Right ventricle myocardium inferior (tissue), 1 donor: ENCODE measurements around the gene RNU6-1. TPM values are rescaled to one million over a fixed set of nuclear protein-coding genes. Genes with fewer than 3 reads are reported as not detected.

Experiments used
- ATAC-seq: fragments of 200-7000 bp; cut with Tn5 transposase; one replicate; pipeline ENCODE4 v1.9.1; 2020; ENCODE audit warnings: mild to moderate bottlenecking, moderate library complexity
- DNase-seq: peaks from one replicate; pipeline ENCODE4 v3.0.0; 2021; ENCODE audit errors: missing footprints
- intact Hi-C: fragments of 100-400 bp; cut with DNase I; formaldehyde crosslinking; loops from one replicate; pipeline ENCODE4 v1.11.0; 2022
- total RNA-seq: library from RNA; stranded (reverse); fragmentation: NEBNext Ultra II Directional; extraction: Animal tissue kit (Norgen Biotek cat#: 25700); gene quantifications from one replicate; pipeline ENCODE4 v1.2.1, GENCODE V29; 2021
- donor health status: DM: no; HTN: yes; CAD: no; lungs with severe emphysema.

The RNU6-1 gene
- total RNA-seq, 1 donor from 2014 or later = not detected

GRCh38 chr15:67825881-67826716 lies 13.7 kb downstream of the RNU6-1 start:
- intact Hi-C loops = no loop called here
- no peak for ATAC-seq
- peak; percentile 63 for DNase-seq

GRCh38 chr15:67824976-67825880 lies 14.6 kb downstream of the RNU6-1 start, which contains the start of gene SKOR1:
Gene SKOR1 (plus strand): TSS chr15:67825509. CDS start chr15:67825603, 94 bp downstream.
- peak; percentile 32 for DNase-seq
- intact Hi-C loops = no loop called here
- no peak for ATAC-seq

- intact Hi-C loops = no loop called here
- ATAC-seq (no peak), DNase-seq (peak; percentile 25)
Measured at GRCh38 chr15:67824197-67824968, 15.5 kb downstream of the RNU6-1 start.

- ATAC-seq = no peak
- DNase-seq = peak; percentile 53
- intact Hi-C loops = no loop called here
Measured at GRCh38 chr15:67823314-67824196, 16.3 kb downstream of the RNU6-1 start.

GRCh38 chr15:67822537-67823313 lies 17.1 kb downstream of the RNU6-1 start:
- intact Hi-C loops = no loop called here
- DNase-seq (peak; percentile 42), ATAC-seq (no peak)

DNA sequence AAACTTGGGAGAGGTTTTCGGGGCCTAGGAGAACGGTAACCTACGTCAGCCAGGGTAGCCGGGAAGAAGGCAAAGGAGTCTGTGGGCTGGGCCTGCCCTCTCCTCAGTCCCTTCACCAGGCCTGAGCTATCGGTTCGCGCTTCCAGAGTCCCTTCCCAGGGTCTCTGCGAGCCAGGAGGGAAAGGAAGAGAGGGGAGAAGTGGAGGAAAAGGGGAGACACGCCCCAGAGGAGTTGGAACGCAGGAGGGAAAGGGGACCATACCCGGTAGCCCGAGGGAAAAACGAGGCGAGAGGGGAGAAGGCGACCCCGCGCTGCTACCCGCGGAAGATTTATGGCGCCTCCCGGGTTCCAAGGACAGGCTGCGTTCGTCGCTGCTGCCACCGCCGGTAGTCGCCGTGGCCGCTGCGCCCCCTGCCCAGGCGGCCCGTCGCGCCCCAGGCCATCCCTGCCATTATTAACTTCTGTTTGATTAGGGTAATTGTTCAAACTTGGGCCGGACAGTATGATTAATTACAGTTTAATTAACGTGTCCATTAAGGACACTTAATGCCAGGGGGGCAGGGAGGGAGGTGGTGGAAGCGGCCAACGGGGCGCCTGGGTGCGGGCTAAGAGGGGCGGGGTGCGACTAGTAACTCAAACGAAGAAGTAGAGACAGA lies 17.9 kb downstream of the RNU6-1 start:
- DNase-seq (peak; percentile 48), ATAC-seq (no peak)
- intact Hi-C loops = no loop called here

DNA sequence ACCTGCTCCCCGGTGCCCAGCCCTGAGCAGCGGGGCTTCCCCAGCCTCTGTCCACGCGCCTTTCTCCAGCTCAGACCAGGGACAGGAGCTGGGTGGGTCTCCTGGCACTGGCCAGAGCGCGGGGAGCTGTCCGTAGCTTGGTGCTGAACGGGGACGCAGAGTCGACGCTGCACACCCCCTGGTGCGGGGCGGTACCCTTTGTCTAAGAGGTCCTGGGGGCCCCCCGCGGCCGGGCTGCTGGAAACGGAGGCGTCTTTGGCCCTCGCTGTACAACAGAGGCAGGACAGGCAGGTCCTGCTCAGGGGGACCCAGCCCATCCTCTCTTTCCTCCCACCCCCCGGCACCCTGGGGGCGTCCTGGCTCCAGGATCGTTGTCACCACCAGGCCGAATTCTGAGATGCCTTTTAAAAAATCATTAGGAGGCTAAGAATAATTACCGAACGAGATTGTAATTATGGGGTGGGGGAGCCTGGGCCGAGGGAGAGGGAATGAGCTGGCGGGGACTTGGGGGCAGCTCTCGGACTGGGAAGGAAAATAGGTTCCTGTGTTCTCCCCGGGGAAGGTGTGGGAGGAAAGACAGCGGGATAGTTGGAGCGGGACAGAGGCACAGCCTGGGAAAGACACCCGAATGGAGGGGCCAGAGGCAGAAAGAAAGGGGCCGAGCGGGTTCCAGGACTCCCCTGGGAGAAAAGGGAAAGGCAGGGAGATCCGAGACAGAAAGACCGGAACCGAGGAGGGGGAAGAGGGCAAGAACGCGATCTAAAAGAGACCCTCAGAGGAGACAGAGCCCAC lies 18.7 kb downstream of the RNU6-1 start:
- DNase-seq (peak; percentile 71), ATAC-seq (peak; percentile 66)
- intact Hi-C loops = no loop called here

GRCh38 chr15:67820122-67820991 lies 19.5 kb downstream of the RNU6-1 start:
- intact Hi-C loops = no loop called here
- DNase-seq (peak; percentile 28), ATAC-seq (no peak)

- DNase-seq (peak; percentile 55), ATAC-seq (no peak)
- intact Hi-C loops = no loop called here
Measured at GRCh38 chr15:67819636-67820035, 20.2 kb downstream of the RNU6-1 start.

- DNase-seq = no peak
- intact Hi-C loops = no loop called here
Measured at GRCh38 chr15:67818464-67818863, 21.4 kb downstream of the RNU6-1 start.

GRCh38 chr15:67816668-67817067 lies 23.2 kb downstream of the RNU6-1 start:
- no peak for ATAC-seq
- intact Hi-C loops = no loop called here
- no peak for DNase-seq

More at GRCh38 chr15:67818464-67818863, 21.4 kb downstream of the RNU6-1 start:
- ATAC-seq = no peak

GRCh38 chr15:67815036-67815592 lies 24.7 kb downstream of the RNU6-1 start:
- DNase-seq = peak; percentile 27
- intact Hi-C loops = no loop called here
- ATAC-seq = no peak

- intact Hi-C loops = no loop called here
- ATAC-seq (no peak), DNase-seq (no peak)
Measured at GRCh38 chr15:67813104-67813634, 26.7 kb downstream of the RNU6-1 start.

DNA sequence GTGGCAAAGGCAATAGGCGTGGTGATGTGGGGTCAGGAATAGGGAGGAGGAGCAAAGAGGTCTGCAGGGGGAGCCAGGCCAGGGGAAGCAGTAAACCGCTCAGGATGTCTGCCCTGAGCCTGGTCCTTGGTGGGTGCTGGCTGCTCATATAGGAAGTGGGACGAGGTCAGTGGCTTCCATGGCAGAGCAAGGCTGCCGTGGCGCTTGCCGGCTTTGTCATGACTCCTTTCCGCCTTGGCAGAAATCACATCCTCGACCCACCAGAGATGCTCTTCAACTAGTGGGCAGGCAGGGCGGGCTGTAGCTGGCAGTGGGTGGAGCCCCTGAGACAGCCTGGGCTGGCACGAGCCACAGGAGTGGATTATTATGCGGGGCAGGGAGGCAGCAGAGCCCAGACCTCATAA lies 27.6 kb downstream of the RNU6-1 start:
- ATAC-seq (no peak), DNase-seq (peak; percentile 43)
- intact Hi-C loops = no loop called here
